Left lung (tissue), 10 donors: ENCODE results near the gene PAPLN. TPM values are rescaled to one million over a fixed set of nuclear protein-coding genes. Genes with fewer than 3 reads are reported as not detected.
A peak's percentile ranks its signal among the peaks of the same experiment; 100 is the strongest.

Experiments
- ATAC-seq: fragments of 200-7000 bp; cut with Tn5 transposase; one replicate; pipeline ENCODE4 v1.9.1; 2020; ENCODE audit warnings: moderate library complexity
- DNase-seq, 4 donors: peaks; one replicate each; pipeline ENCODE4 v3.0.0-alpha.2; 2013 to 2020
- H3K27ac ChIP-seq, 2 donors: fragments of 200-600 bp; sonication (generic) in 1 of 2; one replicate each; pipeline versions ENCODE4 v1.5.0 to v1.8.0; 2020 to 2021
- H3K27me3 ChIP-seq, 2 donors: fragments of 200-600 bp; sonication (generic) in 1 of 2; one replicate each; pipeline versions ENCODE4 v1.5.0 to v1.8.0; 2020 to 2021
- H3K36me3 ChIP-seq, 2 donors: fragments of 200-600 bp; sonication (generic) in 1 of 2; one replicate each; pipeline versions ENCODE4 v1.5.0 to v1.8.0; 2020 to 2021
- H3K4me1 ChIP-seq, 2 donors: fragments of 200-600 bp; one replicate each; pipeline ENCODE4 v1.8.0; 2021
- H3K4me3 ChIP-seq, 2 donors: fragments of 200-600 bp; sonication (generic) in 1 of 2; one replicate each; pipeline versions ENCODE4 v1.5.0 to v1.8.0; 2020 to 2021; ENCODE audit warnings: mild to moderate bottlenecking in 1 of 2
- H3K9me3 ChIP-seq, 2 donors: fragments of 200-600 bp; sonication (generic) in 1 of 2; one replicate each; pipeline versions ENCODE4 v1.5.0 to v1.8.0; 2020 to 2021
- intact Hi-C, 2 donors: fragments of 100-400 bp; cut with DNase I; formaldehyde crosslinking; loops; one replicate each; pipeline versions ENCODE4 v1.11.2 to v1.14.2; 2022
- polyA plus RNA-seq, 6 donors: library from polyadenylated mRNA; unstranded; fragments of 120-200 nt; gene quantifications; one replicate each; pipeline ENCODE4 v1.2.1, GENCODE V29; 2013; ENCODE audit not compliant: insufficient read length in 6 of 6
- total RNA-seq, 2 donors: library from RNA; stranded (reverse); fragmentation: NEBNext Ultra II Directional; extraction: Animal tissue kit (Norgen Biotek cat#: 25700); gene quantifications; one replicate each; pipeline ENCODE4 v1.2.1, GENCODE V29; 2021
- TF ChIP-seq, protein P1 (sequence below), 2 donors: fragments of 200-600 bp; sonication (generic) in 1 of 2; IDR thresholded peaks; one replicate each; pipeline versions ENCODE4 v1.5.0 to v1.8.0; 2021; ENCODE audit warnings: antibody characterized with exemption in 2 of 2
- donor health status: DM: no; HTN: yes; CAD: no.
- donor health status: DM: no; HTN: no; CAD: no.

PAPLN gene
- total and polyA plus RNA-seq, 8 donors: 7.9 to 21.0 (median 10.6) TPM

DNA sequence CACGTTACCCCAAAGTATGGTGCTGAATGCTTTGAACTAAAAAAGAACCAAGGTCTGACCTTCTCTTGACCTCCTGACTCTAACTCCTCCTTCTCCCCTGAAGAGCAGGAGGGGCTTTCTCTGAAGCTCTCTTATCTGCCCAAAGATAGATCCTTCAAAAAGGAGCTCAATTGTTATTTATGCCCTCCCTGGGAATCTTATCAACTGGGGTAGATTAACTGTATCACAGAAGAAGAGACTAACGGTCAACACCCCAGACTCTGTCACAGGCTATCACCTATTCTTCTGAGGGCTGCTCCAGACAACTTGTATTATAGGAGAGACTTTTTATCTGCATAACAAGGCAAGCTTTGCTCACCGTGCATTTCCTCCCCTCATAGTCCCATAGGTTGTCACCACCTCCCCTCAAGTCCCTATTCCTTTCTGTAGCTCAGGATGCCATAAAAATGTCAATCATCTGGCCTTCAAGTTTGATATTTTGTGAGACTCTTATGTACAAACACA lies 86.6 kb downstream of the PAPLN start:
- Histone ChIP-seq H3K9me3 (no peaks in the 10 kb centered on the region), H3K27ac (no peak overlapping the region), H3K27me3 (no peaks in the 10 kb centered on the region), H3K4me1 (peaks cover 0 to 32% of the 10 kb centered on the region in 2 donors), H3K36me3 (peaks cover 0 to 31% of the 10 kb centered on the region in 2 donors), H3K4me3 (no peak overlapping the region)
- DNase-seq (no peak), ATAC-seq (peak; percentile 8)
- TF ChIP-seq, protein P1, sequence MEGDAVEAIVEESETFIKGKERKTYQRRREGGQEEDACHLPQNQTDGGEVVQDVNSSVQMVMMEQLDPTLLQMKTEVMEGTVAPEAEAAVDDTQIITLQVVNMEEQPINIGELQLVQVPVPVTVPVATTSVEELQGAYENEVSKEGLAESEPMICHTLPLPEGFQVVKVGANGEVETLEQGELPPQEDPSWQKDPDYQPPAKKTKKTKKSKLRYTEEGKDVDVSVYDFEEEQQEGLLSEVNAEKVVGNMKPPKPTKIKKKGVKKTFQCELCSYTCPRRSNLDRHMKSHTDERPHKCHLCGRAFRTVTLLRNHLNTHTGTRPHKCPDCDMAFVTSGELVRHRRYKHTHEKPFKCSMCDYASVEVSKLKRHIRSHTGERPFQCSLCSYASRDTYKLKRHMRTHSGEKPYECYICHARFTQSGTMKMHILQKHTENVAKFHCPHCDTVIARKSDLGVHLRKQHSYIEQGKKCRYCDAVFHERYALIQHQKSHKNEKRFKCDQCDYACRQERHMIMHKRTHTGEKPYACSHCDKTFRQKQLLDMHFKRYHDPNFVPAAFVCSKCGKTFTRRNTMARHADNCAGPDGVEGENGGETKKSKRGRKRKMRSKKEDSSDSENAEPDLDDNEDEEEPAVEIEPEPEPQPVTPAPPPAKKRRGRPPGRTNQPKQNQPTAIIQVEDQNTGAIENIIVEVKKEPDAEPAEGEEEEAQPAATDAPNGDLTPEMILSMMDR (IDR thresholded peaks at IDR 0.05): no peak
- intact Hi-C loops: no loop called here

Other genes starting within 250 kb of the PAPLN start
- gene ZFYVE1, start 210.4 kb upstream of the PAPLN start, total RNA-seq: 10 to 100 TPM; 14.6 to 20.9 TPM
- 10 to 100 TPM; 16.7 to 22.3 (median 19.8) TPM for gene ZFYVE1, start 210.4 kb upstream of the PAPLN start, polyA plus RNA-seq
- gene RBM25, start 179.0 kb upstream of the PAPLN start, total RNA-seq: 10 to 100 TPM; 52.7 to 65.7 TPM
- gene RBM25, start 179.0 kb upstream of the PAPLN start, polyA plus RNA-seq: 100 to 1,000 TPM; 177 to 269 (median 192) TPM
- gene PSEN1, start 101.0 kb upstream of the PAPLN start, total RNA-seq: 10 to 100 TPM; 67.5 to 67.8 TPM
- gene PSEN1, start 101.0 kb upstream of the PAPLN start, polyA plus RNA-seq: 10 to 100 TPM; 50.1 to 56.6 (median 53.5) TPM
- 100 to 1,000 TPM in 1 of 2 donors, 10 to 100 TPM in 1; 95.1 to 121 TPM for gene NUMB, start 221.0 kb downstream of the PAPLN start, total RNA-seq
- gene NUMB, start 221.0 kb downstream of the PAPLN start, polyA plus RNA-seq: 100 to 1,000 TPM in 4 of 6 donors, 10 to 100 TPM in 2; 91.0 to 111 (median 105) TPM